Measurements from ENCODE around the gene PTGDR2. TPM values are rescaled to one million over a fixed set of nuclear protein-coding genes. Genes with fewer than 3 reads are reported as not detected.

PTGDR2 gene
- total RNA-seq, 3 donors from 2014 or later, result 0.16 to 0.59 TPM; not detected in 1

DNA sequence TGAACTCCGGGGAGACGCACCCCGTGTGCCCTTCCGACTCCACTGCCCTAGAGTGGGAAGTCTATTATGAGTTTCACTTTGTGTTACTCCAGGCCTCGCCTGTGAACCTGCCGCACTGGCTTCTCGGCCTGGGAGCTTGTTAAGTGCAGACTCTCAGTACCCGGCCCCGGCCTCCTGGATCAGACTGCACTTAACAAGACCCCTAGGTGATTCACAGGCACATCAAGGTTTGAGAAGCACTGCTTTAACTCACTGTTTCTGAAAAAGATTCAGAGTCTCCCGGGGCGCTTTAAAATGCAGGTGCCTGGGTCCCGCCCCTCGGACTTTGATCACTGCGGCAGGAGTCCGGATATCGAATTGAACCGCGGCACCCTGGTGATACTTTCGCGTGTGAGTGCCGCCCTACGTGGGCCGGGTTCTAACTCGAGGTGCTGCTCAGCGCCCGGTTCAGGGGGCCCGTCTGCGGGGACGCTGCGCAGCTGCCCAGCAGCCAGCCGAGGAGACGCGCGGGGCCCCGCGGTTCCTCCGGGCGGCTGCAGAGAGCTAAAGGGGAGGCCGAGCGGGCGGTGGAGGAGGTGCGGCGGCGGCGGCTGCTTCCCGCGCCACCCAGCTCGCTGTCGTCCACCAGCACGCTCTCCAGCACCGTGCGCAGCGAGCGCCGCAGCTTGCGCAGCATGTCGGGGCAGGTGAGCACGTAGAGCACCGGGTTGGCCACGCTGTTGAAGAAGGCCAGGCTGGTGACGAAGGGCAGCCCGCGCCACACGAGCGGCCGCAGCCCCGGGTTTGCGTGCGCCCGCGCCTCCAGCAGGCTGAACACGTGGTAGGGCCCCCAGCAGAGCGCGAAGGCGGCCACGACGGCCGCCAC lies 3.4 kb downstream of the PTGDR2 start:
- no peaks in the 10 kb centered on the region for H3K9me3 ChIP-seq
- no peaks in the 10 kb centered on the region for H3K27me3 ChIP-seq
- H3K4me3 ChIP-seq, result no peak overlapping the region
- H3K4me1 ChIP-seq, result no peaks in the 10 kb centered on the region
- no peaks in the 10 kb centered on the region for H3K36me3 ChIP-seq
- intact Hi-C loops (cut with DNase I; ENCODE audit: low total_unique reads), result no loop called here
- TF ChIP-seq, protein P1, sequence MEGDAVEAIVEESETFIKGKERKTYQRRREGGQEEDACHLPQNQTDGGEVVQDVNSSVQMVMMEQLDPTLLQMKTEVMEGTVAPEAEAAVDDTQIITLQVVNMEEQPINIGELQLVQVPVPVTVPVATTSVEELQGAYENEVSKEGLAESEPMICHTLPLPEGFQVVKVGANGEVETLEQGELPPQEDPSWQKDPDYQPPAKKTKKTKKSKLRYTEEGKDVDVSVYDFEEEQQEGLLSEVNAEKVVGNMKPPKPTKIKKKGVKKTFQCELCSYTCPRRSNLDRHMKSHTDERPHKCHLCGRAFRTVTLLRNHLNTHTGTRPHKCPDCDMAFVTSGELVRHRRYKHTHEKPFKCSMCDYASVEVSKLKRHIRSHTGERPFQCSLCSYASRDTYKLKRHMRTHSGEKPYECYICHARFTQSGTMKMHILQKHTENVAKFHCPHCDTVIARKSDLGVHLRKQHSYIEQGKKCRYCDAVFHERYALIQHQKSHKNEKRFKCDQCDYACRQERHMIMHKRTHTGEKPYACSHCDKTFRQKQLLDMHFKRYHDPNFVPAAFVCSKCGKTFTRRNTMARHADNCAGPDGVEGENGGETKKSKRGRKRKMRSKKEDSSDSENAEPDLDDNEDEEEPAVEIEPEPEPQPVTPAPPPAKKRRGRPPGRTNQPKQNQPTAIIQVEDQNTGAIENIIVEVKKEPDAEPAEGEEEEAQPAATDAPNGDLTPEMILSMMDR (IDR thresholded peaks at IDR 0.05), result no peak
- no peak for TF ChIP-seq POLR2A (IDR thresholded peaks at IDR 0.05)
- TF ChIP-seq POLR2AphosphoS5 (IDR thresholded peaks at IDR 0.05), result no peak
- no peak for DNase-seq (ENCODE audit: low spot score in 2 of 2)
- no peak overlapping the region for H3K27ac ChIP-seq

DNA sequence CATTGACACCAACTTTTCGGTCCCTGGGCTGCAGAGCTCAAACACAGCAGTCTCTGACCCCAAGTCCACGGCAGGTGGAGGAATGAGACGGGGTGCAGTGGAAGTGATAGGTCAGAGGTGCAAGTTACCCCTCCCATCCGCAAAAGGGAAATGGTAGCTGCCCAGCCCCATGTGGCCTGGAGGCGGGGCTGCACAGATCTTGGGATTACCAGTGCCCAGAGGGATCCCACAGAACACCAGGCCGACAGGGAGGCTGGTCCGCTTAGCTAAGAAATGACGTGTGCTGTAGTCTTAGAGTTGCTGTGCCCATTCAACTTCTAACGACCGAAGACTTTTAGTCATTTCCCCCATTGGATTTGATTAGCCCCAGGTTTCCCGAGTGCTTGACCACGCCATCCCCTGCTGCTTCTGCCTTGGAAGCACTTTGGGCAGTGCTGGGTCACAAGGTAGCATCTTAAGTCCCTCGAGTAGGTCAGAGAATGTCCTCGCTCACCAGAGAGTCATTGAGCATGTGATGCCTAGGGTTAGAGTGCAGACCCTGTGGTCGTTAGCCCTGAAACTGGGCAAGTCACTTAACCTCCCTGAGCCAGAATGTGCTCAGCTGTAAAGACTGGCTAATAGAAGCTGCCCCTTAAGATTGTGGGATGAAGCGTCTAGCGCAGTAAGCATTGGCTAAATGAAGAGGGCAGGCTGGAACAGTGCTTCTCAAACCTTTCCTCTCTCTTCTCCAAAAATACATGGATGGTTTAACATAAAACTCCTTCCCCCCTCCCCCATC lies 4.2 kb downstream of the PTGDR2 start:
- intact Hi-C loops (cut with DNase I; ENCODE audit: low total_unique reads), result no loop called here
- Histone ChIP-seq H3K27ac (no peak overlapping the region), H3K9me3 (no peaks in the 10 kb centered on the region), H3K27me3 (no peaks in the 10 kb centered on the region), H3K36me3 (no peaks in the 10 kb centered on the region), H3K4me1 (no peaks in the 10 kb centered on the region), H3K4me3 (no peak overlapping the region)
- no peak for DNase-seq (ENCODE audit: low spot score in 2 of 2)
- TF ChIP-seq POLR2AphosphoS5 (IDR thresholded peaks at IDR 0.05) (no peak), POLR2A (IDR thresholded peaks at IDR 0.05) (no peak)
- TF ChIP-seq, protein P1 (IDR thresholded peaks at IDR 0.05), result no peak

DNA sequence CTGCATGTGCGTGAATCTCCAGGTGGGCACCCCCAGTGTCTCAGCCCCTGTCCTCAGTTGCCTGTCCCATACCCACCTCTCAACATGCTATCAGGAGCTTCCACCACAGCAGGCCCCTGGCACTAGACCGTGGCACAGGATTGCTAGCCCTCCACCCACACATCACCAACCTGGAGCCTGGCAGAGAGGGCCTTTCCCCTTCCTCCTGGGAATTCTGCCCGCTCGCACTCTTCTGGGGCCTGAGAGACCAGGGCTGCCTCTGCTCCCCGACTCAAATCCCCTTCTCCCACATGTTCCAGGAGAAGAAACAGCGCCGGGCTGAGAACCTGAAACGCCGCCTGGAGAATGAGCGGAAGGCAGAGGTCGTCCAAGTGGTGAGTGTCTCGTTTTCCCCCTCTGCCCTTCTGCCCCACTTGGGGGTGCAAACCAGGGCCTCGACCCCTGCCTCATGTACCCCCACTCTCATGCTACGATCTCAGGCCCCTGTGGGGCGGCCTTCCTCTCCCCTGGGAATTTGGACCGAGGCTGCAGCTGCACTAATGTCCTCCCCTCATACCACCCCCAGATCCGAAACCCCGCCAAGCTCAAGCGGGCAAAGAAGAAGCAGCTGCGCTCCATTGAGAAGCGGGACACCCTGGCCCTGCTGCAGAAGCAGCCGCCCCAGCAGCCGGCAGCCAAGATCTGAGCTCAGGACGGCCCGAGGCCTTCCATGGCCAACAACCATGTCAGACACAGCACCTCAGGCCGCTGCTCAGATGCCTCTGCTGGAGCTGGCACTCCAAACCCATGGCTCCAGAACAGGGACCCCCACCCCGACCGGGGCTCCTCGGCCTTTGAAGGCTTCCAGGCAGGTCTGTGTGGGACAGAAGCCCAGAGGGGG lies 5.9 kb downstream of the PTGDR2 start:
- Histone ChIP-seq H3K27ac (no peak overlapping the region), H3K9me3 (no peaks in the 10 kb centered on the region), H3K4me3 (no peak overlapping the region), H3K4me1 (no peaks in the 10 kb centered on the region), H3K36me3 (no peaks in the 10 kb centered on the region), H3K27me3 (no peaks in the 10 kb centered on the region)
- TF ChIP-seq, protein P1 (IDR thresholded peaks at IDR 0.05), result no peak
- no peak for TF ChIP-seq POLR2AphosphoS5 (IDR thresholded peaks at IDR 0.05)
- TF ChIP-seq POLR2A (IDR thresholded peaks at IDR 0.05), result no peak
- intact Hi-C loops (cut with DNase I; ENCODE audit: low total_unique reads), result no loop called here
- DNase-seq (ENCODE audit: low spot score in 2 of 2), result no peak

DNA sequence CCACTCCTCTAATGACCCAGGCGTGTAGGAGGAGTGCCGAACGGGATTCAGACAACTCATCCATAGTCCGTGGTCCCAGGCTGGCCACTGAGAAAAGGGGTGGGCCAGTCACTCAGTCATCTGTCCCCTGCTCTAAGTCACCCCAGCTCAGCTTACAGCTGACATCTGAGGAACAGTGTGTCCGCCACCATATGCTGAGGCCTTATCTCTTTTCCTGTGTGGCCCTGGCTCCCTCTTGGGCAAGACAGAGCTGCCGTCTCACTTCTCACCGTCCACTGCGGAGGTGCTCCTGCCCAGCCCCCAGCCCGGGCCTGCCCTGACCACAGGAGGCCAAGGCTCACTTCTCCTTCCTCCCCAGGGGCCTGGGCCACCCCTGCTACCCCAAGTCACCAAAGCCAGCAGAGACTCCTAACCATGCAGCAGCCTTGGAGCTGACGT lies 7.0 kb downstream of the PTGDR2 start:
- intact Hi-C loops (cut with DNase I; ENCODE audit: low total_unique reads), result no loop called here
- no peak overlapping the region for H3K4me3 ChIP-seq
- no peaks in the 10 kb centered on the region for H3K9me3 ChIP-seq
- no peak for DNase-seq (ENCODE audit: low spot score in 2 of 2)
- no peaks in the 10 kb centered on the region for H3K36me3 ChIP-seq
- H3K27me3 ChIP-seq, result no peaks in the 10 kb centered on the region
- TF ChIP-seq, protein P1 (IDR thresholded peaks at IDR 0.05), result no peak
- TF ChIP-seq POLR2AphosphoS5 (IDR thresholded peaks at IDR 0.05), result no peak
- TF ChIP-seq POLR2A (IDR thresholded peaks at IDR 0.05), result no peak
- peaks cover 0 to 3% of the 10 kb centered on the region in 2 donors for H3K4me1 ChIP-seq
- no peak overlapping the region for H3K27ac ChIP-seq

All from breast epithelium (tissue), 4 donors.